ENCODE measurements around the gene SMIM10. TPM values are rescaled to one million over a fixed set of nuclear protein-coding genes. Genes with fewer than 3 reads are reported as not detected.

SMIM10 gene
- total and polyA plus RNA-seq, 2 of the 13 experiments (the other 11 are each of a cell fraction or from before 2014, with no cell fraction given) = not detected

GRCh38 chrX:134969726-134970125, 21.1 kb upstream of the SMIM10 start:
- no TSS peak for BruUV-seq (replicated peaks)
- no peak overlapping the region for H3K27ac ChIP-seq (ENCODE audit: extremely low read length, insufficient read depth, low read length)
- no peak overlapping the region for H3K9ac ChIP-seq (ENCODE audit: insufficient read depth, low read depth, low read length)
- H3K36me3 ChIP-seq (replicated peaks in 1 of 2; ENCODE audit: control insufficient read depth in 1 of 2, insufficient read depth in 2 of 2, low read length in 2 of 2) = no peaks in the 10 kb centered on the region
- ChIA-PET POLR2A (no interaction called here), CTCF (ENCODE audit: low intra/inter-chr PET ratio, low total read pairs) (no interaction called here)
- no peak overlapping the region for H3K4me2 ChIP-seq (ENCODE audit: low read depth, low read length)
- H3K9me3 ChIP-seq (ENCODE audit: low read length) = no peaks in the 10 kb centered on the region
- TF ChIP-seq PAX8 (CRISPR knock-in tag; IDR thresholded peaks at IDR 0.05; ENCODE audit: borderline replicate concordance) (no peak), ONECUT2 (CRISPR knock-in tag; IDR thresholded peaks at IDR 0.05) (no peak), HOXA9 (CRISPR knock-in tag; IDR thresholded peaks at IDR 0.05; ENCODE audit: borderline replicate concordance) (no peak), ZNF777 (CRISPR knock-in tag; IDR thresholded peaks at IDR 0.05) (no peak), ZNF552 (CRISPR knock-in tag; IDR thresholded peaks at IDR 0.05; ENCODE audit: borderline replicate concordance) (no peak), ZNF432 (CRISPR knock-in tag; IDR thresholded peaks at IDR 0.05; ENCODE audit: borderline replicate concordance) (no peak), ERF (CRISPR knock-in tag; IDR thresholded peaks at IDR 0.05) (no peak)
- no peaks in the 10 kb centered on the region for H3K27me3 ChIP-seq (ENCODE audit: control insufficient read depth in 1 of 2, insufficient read depth in 2 of 2, low read length in 2 of 2)
- H2AFZ ChIP-seq (ENCODE audit: low read length) = no peak overlapping the region
- DNase-seq (ENCODE audit: low spot score) = no peak
- in situ Hi-C loops (cut with HindIII; ENCODE audit: extremely low pct_ligation_motif_present, low pct_unique_long_range_greater_than_20kb) = no loop called here
- no peak overlapping the region for H3K4me3 ChIP-seq (replicated peaks in 1 of 3; ENCODE audit: insufficient read depth in 1 of 3, low read depth in 2 of 3, low read length in 3 of 3)
- WGBS (ENCODE audit: low lambda C conversion rate) = no CpG with 5 or more reads among the region's 1 CpG
- no peaks in the 10 kb centered on the region for H3K79me2 ChIP-seq (ENCODE audit: insufficient read depth, low read length)
- no peak for FAIRE-seq
- intact Hi-C loops (cut with micrococcal nuclease; ENCODE audit: unreplicated experiment) = no loop called here
- no peaks in the 10 kb centered on the region for H4K20me1 ChIP-seq (ENCODE audit: insufficient read depth, low read length)
- no peak for ATAC-seq
- no peaks in the 10 kb centered on the region for H3K4me1 ChIP-seq (ENCODE audit: insufficient read depth, low read length)

GRCh38 chrX:134971926-134972325, 18.9 kb upstream of the SMIM10 start:
- Histone ChIP-seq H3K4me2 (ENCODE audit: low read depth, low read length) (no peak overlapping the region), H3K36me3 (replicated peaks in 1 of 2; ENCODE audit: control insufficient read depth in 1 of 2, insufficient read depth in 2 of 2, low read length in 2 of 2) (no peaks in the 10 kb centered on the region), H4K20me1 (ENCODE audit: insufficient read depth, low read length) (no peaks in the 10 kb centered on the region), H3K27me3 (ENCODE audit: control insufficient read depth in 1 of 2, insufficient read depth in 2 of 2, low read length in 2 of 2) (no peaks in the 10 kb centered on the region; a peak in 1 of 5 replicates), H3K9me3 (ENCODE audit: low read length) (no peaks in the 10 kb centered on the region), H3K79me2 (ENCODE audit: insufficient read depth, low read length) (no peaks in the 10 kb centered on the region), H2AFZ (ENCODE audit: low read length) (no peak overlapping the region), H3K4me3 (replicated peaks in 1 of 3; ENCODE audit: insufficient read depth in 1 of 3, low read depth in 2 of 3, low read length in 3 of 3) (no peak overlapping the region), H3K27ac (ENCODE audit: extremely low read length, insufficient read depth, low read length) (no peak overlapping the region), H3K9ac (ENCODE audit: insufficient read depth, low read depth, low read length) (no peak overlapping the region), H3K4me1 (ENCODE audit: insufficient read depth, low read length) (no peaks in the 10 kb centered on the region)
- TF ChIP-seq FIP1L1 (IDR thresholded peaks at IDR 0.05; ENCODE audit: borderline replicate concordance, insufficient read depth, low read depth, low read length) (no peak), MIER3 (CRISPR knock-in tag; IDR thresholded peaks at IDR 0.05; ENCODE audit: borderline replicate concordance) (no peak), TAF1 (CRISPR knock-in tag; IDR thresholded peaks at IDR 0.05) (no peak), RARG (CRISPR knock-in tag; IDR thresholded peaks at IDR 0.05; ENCODE audit: low read depth) (no peak), ZNF101 (CRISPR knock-in tag; IDR thresholded peaks at IDR 0.05; ENCODE audit: borderline replicate concordance, low read depth) (no peak), CREBL2 (CRISPR knock-in tag; IDR thresholded peaks at IDR 0.05; ENCODE audit: borderline replicate concordance) (no peak), ZBTB21 (CRISPR knock-in tag; IDR thresholded peaks at IDR 0.05) (no peak), ELF4 (CRISPR knock-in tag; IDR thresholded peaks at IDR 0.05; ENCODE audit: borderline replicate concordance) (no peak), JUN (CRISPR knock-in tag; IDR thresholded peaks at IDR 0.05) (no peak), KDM5B (CRISPR knock-in tag; IDR thresholded peaks at IDR 0.05; ENCODE audit: borderline replicate concordance) (no peak), KLF11 (CRISPR knock-in tag; IDR thresholded peaks at IDR 0.05) (no peak), KDM6A (CRISPR knock-in tag; IDR thresholded peaks at IDR 0.05; ENCODE audit: low read depth) (no peak), ZNF629 (CRISPR knock-in tag; conservative IDR thresholded peaks at IDR 0.05) (no peak)
- ATAC-seq (no peak), FAIRE-seq (no peak), DNase-seq (ENCODE audit: low spot score) (no peak)
- intact Hi-C loops (cut with micrococcal nuclease; ENCODE audit: unreplicated experiment) (no loop called here), in situ Hi-C loops (cut with HindIII; ENCODE audit: extremely low pct_ligation_motif_present, low pct_unique_long_range_greater_than_20kb) (no loop called here)
- 38% methylated on average over 2 of the region's 3 CpGs for WGBS (ENCODE audit: low lambda C conversion rate)
- CTCF ChIA-PET (ENCODE audit: low intra/inter-chr PET ratio, low total read pairs) = no interaction called here
- POLR2A ChIA-PET = no interaction called here
- no TSS peak for BruUV-seq (replicated peaks)
